ENCODE measurements around the gene PERCC1. TPM values are rescaled to one million over a fixed set of nuclear protein-coding genes. Genes with fewer than 3 reads are reported as not detected.

The PERCC1 gene
- total RNA-seq, 4 donors from 2014 or later = not detected

GRCh38 chr16:1389762-1390161, 41.1 kb upstream of the PERCC1 start:
- no peak overlapping the region for H3K27ac ChIP-seq
- no peaks in the 10 kb centered on the region for H3K4me1 ChIP-seq
- no peaks in the 10 kb centered on the region for H3K27me3 ChIP-seq
- intact Hi-C loops (cut with DNase I) = no loop called here
- DNase-seq = no peak
- no peaks in the 10 kb centered on the region for H3K9me3 ChIP-seq
- no peak overlapping the region for H3K4me3 ChIP-seq
- TF ChIP-seq CTCF (IDR thresholded peaks at IDR 0.05) (no peak), POLR2A (IDR thresholded peaks at IDR 0.05) (no peak)
- H3K36me3 ChIP-seq = peaks cover 4 to 100% (median 32%) of the 10 kb centered on the region in 3 donors
- 77 to 89% methylated on average over 3 to 6 of the region's 7 CpGs for WGBS, 2 donors

- H3K4me3 ChIP-seq = no peak overlapping the region
- TF ChIP-seq CTCF (IDR thresholded peaks at IDR 0.05) (no peak), POLR2A (IDR thresholded peaks at IDR 0.05) (no peak)
- H3K27ac ChIP-seq = no peak overlapping the region
- no peaks in the 10 kb centered on the region for H3K9me3 ChIP-seq
- 87 to 94% methylated on average over 18 to 28 of the region's 28 CpGs for WGBS, 2 donors
- H3K27me3 ChIP-seq = no peaks in the 10 kb centered on the region
- H3K36me3 ChIP-seq = peaks cover 4 to 100% (median 28%) of the 10 kb centered on the region in 3 donors
- intact Hi-C loops (cut with DNase I) = no loop called here
- H3K4me1 ChIP-seq = no peaks in the 10 kb centered on the region
- DNase-seq = no peak
These were observed 40.6 kb upstream of the PERCC1 start for GRCh38 chr16:1390239-1390779.

GRCh38 chr16:1392826-1393225, 38.1 kb upstream of the PERCC1 start:
- Histone ChIP-seq H3K4me3 (no peak overlapping the region), H3K4me1 (no peaks in the 10 kb centered on the region), H3K27ac (no peak overlapping the region), H3K27me3 (no peaks in the 10 kb centered on the region), H3K9me3 (no peaks in the 10 kb centered on the region), H3K36me3 (peaks cover 4 to 97% (median 35%) of the 10 kb centered on the region in 3 donors)
- TF ChIP-seq CTCF (IDR thresholded peaks at IDR 0.05) (no peak), POLR2A (IDR thresholded peaks at IDR 0.05) (no peak)
- 90% methylated on average over 8 to 11 of the region's 17 CpGs for WGBS, 2 donors
- DNase-seq = no peak
- intact Hi-C loops (cut with DNase I) = no loop called here

- Histone ChIP-seq H3K27me3 (no peaks in the 10 kb centered on the region), H3K4me3 (no peak overlapping the region), H3K4me1 (no peaks in the 10 kb centered on the region), H3K9me3 (no peaks in the 10 kb centered on the region), H3K27ac (no peak overlapping the region), H3K36me3 (peaks cover 4 to 97% (median 37%) of the 10 kb centered on the region in 3 donors)
- DNase-seq = no peak
- 90% methylated on average over 7 of the region's 21 CpGs; no CpG with 5 or more reads in 1 of the 2 donors for WGBS, 2 donors
- intact Hi-C loops (cut with DNase I) = no loop called here
- TF ChIP-seq CTCF (IDR thresholded peaks at IDR 0.05) = no peak
- TF ChIP-seq POLR2A (IDR thresholded peaks at IDR 0.05) = no peak
These were observed 37.2 kb upstream of the PERCC1 start for GRCh38 chr16:1393613-1394176.

- Histone ChIP-seq H3K27me3 (no peaks in the 10 kb centered on the region), H3K4me3 (no peak overlapping the region), H3K9me3 (no peaks in the 10 kb centered on the region), H3K4me1 (no peaks in the 10 kb centered on the region), H3K27ac (no peak overlapping the region), H3K36me3 (peaks cover 12 to 97% (median 41%) of the 10 kb centered on the region in 3 donors)
- intact Hi-C loops (cut with DNase I) = no loop called here
- no peak for TF ChIP-seq CTCF (IDR thresholded peaks at IDR 0.05)
- TF ChIP-seq POLR2A (IDR thresholded peaks at IDR 0.05) = no peak
- no peak for DNase-seq
- 89 to 90% methylated on average over 10 to 13 of the region's 19 CpGs for WGBS, 2 donors
These were observed 36.4 kb upstream of the PERCC1 start for GRCh38 chr16:1394367-1394951.
